AG09319 (cell line): ENCODE data around the gene RWDD1.

ENCODE experiments used
- DNase-seq: peaks from one replicate; pipeline ENCODE4 v3.0.0-alpha.2; 2010; ENCODE audit warnings: low read depth; ENCODE audit errors: extremely low read depth
- TF ChIP-seq, protein P1 (sequence below): IDR thresholded peaks from 2 replicates; pipeline ENCODE4 v1.5.1; 2011; ENCODE audit warnings: low read depth, mild to moderate bottlenecking, inconsistent platforms, low read length, moderate library complexity

RWDD1 gene

DNA sequence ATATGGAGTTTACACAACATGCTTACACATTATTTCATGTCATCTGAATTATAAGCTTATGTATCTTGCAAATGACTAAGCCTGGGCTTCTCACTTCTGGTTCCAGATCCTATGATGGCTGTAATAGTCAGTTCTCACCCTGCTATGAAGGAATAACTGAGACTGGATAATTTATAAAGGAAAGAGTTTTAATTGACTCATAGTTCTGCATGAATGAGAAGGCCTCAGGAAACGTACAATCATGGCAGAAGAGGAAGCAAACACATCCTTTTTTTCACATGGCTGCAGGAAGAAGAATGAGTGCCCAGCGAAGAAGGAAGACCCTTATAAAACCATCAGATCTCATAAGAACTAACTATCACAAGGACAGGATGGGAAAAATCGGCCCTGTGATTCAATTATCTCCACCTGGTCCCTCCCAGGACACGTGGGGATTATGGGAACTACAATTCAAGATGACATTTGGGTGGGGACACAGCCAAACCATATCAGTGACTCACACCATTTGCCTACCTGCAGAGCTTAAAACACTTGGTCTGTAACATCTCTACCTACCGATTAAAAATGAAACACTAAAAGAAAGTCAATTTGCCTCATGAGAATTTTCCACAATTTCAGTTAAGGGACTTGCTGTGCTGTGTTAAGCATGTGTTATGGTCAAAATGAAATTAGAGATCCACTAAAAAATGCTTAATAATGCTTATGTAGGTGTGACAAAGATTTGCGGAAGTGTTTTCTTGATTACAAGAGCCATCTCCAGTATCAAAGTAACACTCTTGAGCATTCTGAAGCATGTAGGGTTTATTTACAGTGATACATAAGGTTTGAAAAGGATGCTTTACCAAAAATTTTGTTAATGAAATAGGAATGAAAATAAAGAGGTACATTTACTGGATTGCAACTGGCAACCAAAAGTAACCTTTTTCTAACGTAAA, 2.2 kb upstream of the RWDD1 start:
- no peak for DNase-seq
- TF ChIP-seq, protein P1, sequence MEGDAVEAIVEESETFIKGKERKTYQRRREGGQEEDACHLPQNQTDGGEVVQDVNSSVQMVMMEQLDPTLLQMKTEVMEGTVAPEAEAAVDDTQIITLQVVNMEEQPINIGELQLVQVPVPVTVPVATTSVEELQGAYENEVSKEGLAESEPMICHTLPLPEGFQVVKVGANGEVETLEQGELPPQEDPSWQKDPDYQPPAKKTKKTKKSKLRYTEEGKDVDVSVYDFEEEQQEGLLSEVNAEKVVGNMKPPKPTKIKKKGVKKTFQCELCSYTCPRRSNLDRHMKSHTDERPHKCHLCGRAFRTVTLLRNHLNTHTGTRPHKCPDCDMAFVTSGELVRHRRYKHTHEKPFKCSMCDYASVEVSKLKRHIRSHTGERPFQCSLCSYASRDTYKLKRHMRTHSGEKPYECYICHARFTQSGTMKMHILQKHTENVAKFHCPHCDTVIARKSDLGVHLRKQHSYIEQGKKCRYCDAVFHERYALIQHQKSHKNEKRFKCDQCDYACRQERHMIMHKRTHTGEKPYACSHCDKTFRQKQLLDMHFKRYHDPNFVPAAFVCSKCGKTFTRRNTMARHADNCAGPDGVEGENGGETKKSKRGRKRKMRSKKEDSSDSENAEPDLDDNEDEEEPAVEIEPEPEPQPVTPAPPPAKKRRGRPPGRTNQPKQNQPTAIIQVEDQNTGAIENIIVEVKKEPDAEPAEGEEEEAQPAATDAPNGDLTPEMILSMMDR, result no peak

DNA sequence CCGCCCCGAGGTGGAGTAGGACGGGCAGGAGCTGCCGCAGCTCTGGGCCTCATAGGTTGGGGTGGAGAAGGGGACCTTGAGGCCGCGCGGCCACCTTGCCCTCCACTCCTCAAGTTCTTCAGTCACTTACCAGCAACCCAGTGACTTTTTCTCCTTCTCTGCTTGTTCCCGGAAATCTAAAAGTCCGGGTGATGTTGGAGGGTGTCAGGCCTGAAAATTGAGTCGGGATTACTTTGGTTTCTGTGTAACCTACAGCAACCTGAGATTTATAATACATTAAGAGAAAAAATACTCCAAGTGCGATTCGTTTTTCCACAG, 338 bp downstream of the RWDD1 start:
- TF ChIP-seq, protein P1, result no peak

GRCh38 chr6:116572162-116572561, 858 bp downstream of the RWDD1 start:
- no peak for DNase-seq
- TF ChIP-seq, protein P1, result no peak

More for the DNA sequence above, 338 bp downstream of the RWDD1 start:
- no peak for DNase-seq

DNA sequence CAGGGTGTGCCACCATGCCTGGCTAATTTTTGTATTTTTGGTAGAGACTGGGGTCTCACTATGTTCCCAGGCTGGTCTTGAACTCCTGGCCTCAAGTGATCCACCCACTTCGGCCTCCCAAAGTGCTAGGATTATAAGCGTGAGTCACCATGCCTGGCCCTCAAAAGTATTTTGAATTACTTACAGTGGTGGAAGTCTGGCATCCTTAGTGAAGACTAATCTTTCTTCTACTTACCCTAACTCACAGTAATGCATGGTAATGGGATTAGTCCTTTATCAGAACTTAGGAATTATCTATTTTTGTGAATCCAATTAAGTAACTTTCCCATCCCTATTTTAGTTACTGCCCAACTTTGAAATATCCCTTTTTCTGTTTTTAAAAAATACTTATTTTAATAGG, 3.9 kb downstream of the RWDD1 start:
- DNase-seq, result no peak
- TF ChIP-seq, protein P1, result no peak

- no peak for DNase-seq
- TF ChIP-seq, protein P1, result no peak
Observed at GRCh38 chr6:116577486-116577885, 6.2 kb downstream of the RWDD1 start.

DNA sequence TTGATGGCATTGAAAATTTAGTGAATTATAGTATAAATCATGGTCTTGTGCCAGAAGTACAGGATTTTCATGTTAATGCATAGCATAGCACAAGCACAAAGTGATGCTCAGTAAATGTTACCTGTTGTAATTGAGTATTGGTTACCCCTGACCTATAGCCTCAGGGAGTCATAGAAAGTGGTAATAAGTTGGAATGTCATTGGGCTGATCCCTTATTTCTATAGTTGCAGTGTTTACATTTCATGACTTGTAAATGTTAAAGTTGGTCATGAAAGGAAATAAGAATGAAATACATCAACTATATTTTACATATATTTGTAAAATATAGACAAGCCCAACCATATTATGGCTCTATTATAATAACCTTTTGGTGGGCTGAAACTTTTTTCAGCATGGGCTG, 7.0 kb downstream of the RWDD1 start:
- TF ChIP-seq, protein P1, result no peak
- no peak for DNase-seq

DNA sequence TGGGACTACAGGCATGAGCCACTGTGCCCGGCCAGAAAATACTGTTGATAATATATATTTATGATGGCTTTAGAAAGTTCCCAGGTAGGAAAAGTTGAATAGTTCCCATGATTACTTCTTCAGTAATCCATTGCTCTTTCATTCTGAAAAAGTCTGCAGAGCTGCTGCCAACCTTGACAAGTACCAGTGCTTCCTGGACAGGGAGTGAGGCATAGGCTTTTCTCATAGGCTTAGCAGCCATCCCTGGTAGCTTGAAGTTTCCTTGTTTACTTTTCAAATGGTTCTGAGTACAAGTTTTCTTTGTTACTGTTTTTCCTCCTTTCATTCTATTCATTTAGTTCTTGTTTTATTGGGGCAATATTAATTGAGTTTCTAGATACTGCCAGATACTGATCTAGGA, 7.8 kb downstream of the RWDD1 start:
- TF ChIP-seq, protein P1, result no peak
- DNase-seq, result no peak
